ENCODE results near the gene LRRC8D.

The LRRC8D gene

DNA sequence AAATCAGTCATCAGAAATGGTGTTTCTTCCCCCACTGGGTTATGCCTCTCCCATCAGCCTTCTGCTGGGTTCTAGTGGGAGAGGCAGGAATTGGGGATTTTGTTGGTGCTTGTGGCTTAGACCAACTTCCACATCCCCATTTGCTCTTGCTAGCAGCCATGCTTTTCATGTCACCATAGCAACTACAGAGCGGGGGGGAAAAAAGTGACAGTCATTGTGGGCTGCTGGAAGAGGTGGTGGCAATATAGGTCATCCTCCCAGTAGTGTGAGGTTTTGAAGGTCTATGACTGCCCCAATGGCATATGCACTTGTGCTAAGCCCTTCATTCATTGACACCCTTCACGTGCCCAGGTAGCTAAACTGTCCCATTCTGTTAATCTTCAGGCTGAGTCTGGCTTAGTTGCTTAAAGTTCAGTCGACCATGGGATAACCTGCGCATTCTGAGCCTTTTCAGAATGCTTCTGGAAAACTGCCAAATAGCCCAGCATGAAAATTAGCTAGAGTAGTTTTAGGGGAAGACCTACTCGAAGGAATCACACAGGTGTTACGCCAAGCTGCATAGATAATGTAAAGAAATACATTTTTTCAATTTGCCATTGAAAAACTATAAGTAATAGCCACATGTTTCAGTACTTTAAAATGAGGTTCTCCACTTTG lies 120.4 kb downstream of the LRRC8D start:
- no peak for DNase-seq (ENCODE audit: low spot score)

DNA sequence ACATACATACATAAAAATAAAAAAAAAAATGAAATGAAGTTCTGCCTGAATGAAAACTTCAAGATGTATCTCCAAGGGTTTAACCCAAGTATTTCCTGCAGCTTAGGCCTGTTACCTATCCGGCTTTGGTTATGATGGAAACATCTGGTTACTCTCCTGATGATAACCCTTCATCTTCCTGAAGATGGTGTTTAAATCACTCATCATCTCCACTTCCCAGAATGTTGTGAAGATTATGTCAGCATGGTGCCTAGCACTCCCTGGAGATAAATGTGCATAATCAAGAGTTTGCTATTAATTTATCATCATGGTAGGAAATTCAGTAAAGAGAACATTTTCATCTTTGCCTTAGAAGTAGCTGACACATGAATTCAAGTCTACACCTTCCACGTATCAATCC lies 121.2 kb downstream of the LRRC8D start:
- no peak for DNase-seq (ENCODE audit: low spot score)

DNA sequence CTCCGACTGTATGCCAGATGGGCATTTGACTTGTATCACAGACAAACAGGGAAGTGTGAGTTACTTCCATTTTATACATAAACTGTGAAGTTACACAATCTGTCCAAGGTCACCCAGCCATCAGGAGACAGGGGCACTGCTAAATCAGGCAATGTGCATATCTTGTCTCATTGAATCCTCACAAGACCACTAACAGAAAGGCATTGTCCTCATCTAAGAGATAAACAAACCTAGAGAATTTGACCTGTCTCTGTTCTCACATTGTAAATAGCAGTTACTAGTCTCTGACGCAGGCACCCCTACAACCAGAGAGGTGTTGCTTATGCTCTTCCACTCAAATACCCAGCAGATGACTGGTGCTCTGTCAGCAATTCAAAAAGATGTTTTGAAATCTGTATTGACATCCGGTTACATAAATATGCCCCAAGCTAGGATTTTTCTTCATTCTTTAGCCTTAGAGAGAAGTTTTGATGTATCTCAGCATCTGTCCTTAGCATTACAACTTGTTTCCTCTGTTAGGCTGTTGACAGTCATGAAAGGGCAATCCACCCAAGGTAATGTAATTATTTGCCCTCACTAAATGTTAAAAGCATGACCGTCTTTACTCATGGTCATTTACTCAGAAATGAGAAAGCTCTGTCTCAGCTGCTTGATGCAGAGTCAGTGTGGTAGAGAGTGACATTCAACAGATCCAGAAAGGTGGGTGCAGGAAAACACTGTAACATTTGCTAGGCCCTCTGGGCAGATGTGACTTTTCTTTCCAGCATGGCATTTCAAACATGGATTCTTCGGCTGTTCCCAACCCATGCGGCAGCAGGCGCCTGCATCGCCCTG lies 122.2 kb downstream of the LRRC8D start:
- no peak for DNase-seq (ENCODE audit: low spot score)

DNA sequence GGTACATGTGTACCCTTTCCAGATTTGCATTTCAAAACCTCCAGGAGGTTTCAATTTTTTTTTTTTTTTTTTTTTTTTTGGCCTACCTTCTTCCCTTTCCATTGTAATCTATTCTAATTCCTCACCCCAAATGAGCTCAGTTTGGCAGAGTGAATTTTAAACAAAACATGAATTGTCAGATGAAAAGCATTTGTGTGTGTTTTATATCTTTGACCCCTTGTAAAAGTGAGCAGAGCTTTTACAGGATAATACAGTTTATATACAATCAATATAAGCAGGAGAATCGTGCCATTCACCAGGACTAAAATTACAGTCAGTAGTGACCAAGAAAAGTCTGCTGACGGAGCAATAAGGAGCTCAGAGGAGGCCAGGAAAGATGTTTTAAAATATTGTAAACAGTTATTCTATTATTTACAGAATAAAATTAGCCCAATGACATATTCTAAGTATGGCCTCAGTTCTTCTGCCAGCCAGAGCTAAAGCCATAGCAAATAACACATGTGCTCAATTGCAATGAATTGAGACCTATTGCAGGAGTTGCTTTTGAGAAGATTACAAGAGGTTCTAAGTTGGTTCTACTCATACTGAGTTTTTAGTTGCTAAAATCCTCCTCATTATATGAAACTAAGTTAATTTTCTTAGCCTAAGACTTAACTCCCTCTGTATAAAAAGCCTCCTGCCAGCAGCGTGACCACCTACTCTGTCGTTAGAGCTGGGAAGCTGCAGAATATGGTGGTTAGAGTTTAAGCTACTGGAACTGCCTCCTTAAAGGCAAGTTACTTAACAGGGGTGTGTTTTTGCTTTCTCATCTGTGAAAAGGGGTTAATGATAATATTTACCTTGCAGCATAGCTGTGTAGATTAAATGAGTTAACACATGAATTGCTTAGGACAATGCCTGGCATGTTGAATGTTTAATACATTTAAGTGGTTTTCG lies 123.3 kb downstream of the LRRC8D start:
- no peak for DNase-seq (ENCODE audit: low spot score)

DNA sequence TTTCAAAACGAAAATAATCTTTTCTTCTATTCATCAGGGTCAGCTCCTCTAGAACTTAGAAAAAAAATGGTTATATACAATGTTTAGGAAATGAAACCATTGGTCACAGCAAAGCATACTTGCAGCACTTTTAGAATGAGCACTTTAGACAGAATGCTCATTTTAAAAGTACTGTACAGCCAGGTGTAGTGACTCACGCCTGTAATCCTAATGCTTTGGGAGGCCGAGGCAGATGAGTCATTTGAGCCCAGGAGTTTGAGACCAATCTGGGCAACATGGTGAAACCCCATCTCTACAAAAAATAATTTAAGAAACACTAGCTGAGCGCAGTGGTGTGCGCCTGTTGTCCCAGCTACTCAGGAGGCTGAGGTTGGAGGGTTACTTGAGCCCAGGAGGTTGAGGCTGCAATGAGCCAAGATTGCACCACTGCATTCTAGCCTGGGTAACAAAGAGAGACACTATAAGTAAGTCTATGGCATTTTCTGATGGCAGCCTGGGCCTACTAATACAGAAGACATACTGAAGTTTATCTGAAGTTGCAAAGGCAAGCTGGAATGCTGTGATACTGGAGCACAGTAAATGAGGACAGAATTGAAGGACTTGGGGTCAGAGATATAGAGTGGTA lies 125.1 kb downstream of the LRRC8D start:
- no peak for DNase-seq (ENCODE audit: low spot score)

DNA sequence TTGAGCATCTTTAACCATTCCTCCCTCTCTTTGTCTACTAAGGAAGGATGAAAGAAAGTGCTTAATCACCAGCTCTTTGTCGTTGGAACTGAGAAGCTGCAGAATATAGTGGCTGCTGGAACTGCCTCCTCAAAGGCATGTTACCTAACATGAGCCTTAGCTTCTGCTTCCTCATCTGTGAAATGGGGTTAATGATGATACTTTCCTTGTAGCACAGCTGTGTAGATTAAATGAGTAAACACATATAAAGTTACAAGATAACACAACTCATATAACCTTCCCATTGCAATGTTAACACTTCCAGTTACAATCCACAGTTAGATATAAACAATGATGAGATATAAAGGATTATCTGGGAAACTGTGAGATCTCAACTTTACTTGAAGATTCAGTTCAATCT lies 125.7 kb downstream of the LRRC8D start:
- DNase-seq (ENCODE audit: low spot score) = no peak

DNA sequence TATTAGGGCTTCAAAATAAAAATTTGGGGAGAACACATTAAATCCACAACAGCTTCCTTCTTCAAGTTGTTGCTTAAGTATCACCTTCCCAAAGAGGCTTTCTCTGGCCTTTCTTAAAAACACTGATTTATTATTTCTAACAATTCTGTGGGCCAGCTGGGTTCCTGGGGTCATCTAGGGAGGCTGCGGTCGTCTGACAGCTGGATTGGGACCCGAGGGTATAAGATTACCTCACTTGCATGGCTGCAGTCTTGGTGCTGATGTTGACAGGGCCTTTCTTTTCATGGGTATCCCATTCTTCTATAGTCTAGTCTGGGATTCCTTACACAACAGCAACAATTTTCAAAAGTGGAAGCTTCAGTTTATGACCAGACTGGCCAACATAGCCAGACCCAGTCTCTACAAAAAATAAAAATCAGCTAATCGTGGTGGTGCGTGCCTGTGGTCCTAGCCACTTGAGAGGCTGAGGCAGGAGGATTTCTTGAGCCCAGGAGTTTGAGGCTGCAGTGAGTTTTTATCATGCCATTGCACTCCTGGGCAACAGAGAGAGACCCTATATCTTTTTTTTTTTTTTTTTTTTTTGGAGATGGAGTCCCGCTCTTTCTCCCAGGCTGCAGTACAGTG lies 128.0 kb downstream of the LRRC8D start:
- DNase-seq (ENCODE audit: low spot score) = no peak

DNA sequence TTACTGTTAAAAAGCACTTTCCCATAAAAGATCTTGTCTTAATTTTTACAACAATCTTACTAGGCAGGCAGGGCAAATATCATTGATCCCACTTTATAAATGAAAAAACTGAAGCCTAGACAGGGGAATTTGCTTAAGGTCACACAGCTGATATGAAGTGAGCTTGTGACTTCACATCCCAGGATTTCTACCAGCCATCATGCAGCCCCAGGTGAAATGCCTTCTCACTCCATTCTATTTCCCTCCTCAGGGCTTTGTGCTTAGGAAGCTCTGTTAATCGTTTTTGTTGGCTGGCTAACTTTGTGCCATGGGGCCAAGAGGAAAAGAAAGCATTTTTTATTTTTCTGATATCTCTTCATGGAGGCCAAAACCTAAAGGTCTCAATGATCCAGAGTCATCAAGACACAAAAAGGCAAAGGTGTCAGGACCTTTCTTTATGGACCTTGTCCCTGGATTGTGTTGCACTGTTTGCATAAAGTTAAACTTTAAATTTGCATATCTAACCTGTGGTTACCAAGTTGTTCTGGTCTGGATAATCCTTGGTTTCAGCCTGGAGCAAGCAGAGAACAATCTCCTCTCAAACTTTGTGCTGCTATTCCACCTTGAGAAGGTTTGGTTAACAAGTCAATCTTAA lies 129.3 kb downstream of the LRRC8D start:
- DNase-seq (ENCODE audit: low spot score) = no peak

DNA sequence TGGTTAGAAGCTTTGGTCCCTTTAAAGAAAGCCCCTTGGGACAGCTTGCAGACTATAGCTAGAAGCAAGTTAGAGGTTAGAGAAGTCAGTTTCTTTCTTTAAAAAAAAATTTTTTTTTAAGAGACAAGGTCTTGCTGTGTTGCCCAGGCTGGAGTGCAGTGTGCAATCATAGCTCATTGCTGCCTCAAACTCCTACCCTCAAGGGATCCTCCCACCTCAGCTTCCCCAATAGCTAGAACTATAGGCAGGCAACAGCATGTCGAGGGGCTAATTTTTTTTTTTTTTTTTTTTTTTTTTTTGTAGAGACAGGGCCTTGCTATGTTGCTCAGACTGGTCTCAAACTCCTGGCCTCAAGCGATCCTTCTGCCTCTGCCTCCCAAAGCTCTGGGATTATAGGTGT lies 129.9 kb downstream of the LRRC8D start:
- no peak for DNase-seq (ENCODE audit: low spot score)

DNA sequence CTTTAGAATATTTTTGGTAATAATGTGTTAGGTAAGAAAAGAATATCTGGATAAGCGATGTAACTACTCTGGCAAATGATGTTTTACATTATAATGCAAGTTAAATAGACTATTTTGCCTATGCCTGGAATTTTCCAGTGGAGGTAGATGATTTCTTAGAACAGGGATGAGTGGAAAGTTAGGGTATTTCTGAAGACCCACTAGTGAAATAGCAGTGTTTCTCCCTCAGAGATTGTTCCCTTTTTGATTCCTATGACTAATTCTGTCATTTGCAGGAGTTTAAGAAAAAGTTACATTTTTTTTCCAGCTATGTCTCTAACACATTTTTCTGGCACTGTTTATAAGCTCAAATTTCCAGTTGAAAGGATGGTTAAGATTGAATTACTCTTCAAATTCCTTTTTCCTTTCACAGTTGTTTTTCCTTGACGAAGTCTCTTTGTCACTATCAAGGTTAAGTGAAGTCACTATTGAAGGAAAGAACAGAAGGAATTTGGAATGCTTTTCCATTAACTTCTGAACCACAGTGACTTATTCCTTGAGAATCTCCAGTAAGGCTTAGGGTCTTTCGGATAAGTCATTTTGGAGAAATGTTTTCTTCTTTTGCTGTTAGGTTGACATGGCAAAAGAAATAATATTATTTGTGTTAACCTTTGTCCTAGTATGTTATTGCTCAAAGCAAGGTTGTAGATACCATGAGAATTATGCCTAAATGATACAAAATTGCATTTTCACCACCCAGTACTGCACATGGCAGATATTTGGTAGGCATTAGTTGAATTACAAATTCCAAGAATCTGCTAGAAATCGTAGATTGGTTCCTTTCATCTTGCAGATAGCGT lies 131.2 kb downstream of the LRRC8D start:
- DNase-seq (ENCODE audit: low spot score) = no peak

DNA sequence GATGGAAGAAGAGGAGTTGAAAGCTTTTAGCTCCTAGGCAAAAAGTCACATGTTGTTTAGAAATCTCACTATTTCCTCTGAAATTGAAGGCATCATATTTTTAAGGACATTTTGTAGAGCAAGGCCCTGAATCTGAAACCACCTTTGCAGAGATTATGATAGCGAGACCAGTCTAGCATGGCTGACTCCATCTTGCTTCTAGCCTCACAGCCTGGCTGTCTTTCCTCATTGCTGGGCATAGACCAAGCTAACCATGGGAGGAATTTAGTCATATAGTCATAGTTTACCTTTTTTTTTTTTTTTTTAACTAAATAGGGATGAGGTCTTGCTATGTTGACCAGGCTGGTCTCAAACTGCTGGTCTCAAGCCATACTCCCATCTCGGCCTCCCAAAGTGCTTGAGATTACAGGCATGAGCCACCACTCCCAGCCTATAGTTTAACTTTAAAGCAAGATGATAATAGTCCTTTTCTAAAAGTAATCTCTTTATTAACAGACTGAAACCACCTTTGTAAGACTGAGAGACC lies 131.8 kb downstream of the LRRC8D start:
- DNase-seq (ENCODE audit: low spot score) = no peak

DNA sequence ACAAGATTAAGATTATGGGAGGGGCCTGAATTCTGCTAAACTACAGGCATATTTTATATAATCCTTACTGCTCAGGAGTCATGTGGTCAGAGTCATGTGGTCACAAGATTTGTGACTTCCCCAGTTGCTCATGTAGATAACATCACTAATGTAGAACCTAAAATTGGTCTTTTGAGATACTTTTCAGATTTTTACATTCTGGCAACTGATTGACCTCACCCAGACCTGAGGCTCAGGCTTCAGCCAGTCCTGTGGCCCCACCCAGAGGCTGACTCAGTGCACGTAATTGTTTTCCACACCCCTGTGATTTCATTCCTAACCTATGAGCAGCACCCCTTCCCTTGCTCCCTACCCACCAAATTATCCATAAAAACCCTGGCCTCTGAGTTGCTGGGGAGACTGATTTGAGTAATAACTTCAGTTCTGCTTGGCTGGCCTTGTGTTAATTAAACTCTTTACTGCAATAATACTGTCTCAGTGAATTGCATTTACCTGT lies 132.3 kb downstream of the LRRC8D start:
- DNase-seq (ENCODE audit: low spot score) = no peak

DNA sequence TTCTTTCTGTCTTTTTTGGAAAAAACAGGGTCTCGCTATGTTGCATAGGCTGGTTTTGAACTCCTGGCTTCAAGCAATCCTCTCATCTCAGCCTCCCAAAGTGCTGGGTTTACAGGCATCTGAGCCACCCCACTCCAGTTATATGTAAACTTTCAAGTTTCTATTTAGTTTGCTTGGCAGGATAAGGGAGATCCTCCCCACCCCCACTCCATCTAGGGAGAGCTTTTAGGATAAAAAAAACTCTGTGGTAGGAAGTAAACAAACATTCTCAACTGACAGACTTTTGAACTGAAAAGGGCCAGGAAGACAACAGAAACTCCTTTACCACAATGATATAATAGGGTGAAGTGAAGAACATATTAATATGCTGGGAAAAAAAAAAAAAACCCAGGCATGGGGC lies 133.1 kb downstream of the LRRC8D start:
- no peak for DNase-seq (ENCODE audit: low spot score)

DNA sequence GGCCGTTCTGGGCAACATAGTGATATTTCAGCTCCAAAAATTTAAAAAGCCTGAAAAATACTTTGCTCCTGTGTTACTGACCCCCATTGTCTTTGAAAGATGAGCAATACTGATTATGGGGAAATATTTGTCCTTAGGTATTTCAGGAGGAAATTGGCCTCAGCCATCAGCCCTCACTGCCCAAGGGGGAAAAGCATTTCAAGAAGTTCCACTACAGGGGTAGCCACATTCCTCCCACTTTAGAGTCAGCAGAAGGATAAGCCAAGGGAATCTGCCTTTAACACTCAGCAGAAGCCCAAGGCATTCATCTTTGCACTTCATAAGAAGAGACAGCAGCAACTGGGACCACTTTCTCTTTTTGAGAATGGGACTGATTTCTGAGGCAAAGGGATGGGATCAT lies 133.6 kb downstream of the LRRC8D start:
- DNase-seq (ENCODE audit: low spot score) = no peak

DNA sequence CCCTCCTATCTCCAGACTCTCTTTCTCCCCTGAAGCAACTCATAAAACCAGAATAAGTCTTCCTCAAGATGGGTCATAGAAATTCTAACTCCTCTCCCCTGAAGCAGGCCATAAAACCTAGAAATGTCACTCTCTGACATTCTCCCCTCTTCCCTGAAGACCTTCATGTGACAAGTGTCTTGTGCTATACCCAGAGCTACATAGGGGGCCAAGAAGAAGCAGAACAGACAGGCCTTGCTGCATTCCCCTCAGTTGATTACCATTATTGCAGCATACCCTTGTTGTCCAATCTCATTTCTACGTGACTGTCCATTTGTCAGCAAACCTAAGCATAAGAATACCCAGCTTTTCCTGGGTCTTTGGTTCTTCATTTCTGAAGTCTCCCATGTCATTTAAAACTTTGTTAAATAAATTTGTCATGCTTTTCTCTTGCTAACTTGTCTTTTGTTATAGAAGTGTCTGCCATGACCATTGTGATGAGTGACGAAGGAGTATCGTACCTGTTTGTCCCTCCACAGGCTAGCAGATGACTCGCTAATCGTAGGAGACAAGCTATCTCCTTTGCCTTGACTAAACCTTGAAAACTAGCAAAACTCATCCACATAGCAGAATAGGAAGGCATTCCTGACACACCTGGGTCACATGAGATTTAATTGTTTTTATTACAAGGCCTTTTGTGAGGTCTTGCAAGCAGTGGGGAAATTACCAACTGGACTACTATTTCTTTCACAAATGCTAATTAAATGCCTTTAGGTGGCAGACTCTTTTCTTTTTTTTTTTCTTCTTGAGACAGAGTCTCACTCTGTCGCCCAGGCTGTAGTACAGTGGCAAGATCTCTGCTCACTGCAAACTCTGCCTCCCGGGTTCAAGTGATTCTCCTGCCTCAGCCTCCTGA lies 134.7 kb downstream of the LRRC8D start:
- no peak for DNase-seq (ENCODE audit: low spot score)

DNA sequence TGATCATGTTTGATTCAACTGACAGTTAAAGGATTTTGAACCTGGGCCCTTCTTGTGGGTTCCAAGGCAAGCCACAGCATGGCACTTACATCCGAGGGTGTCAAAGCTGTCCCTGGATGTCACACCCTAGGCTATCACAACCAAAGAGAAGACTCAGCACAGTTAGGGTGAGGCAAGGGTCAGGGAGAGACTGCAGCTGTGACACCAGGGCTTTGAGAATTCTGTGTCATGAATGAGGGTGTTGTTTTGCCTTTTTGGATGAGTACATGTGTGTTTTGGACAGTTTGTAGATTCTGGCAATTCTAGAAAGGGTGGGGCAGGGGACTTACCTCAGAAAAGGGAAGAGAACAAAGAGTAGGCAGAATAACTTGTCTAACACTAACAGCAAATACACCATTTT lies 136.3 kb downstream of the LRRC8D start:
- DNase-seq (ENCODE audit: low spot score) = no peak

DNA sequence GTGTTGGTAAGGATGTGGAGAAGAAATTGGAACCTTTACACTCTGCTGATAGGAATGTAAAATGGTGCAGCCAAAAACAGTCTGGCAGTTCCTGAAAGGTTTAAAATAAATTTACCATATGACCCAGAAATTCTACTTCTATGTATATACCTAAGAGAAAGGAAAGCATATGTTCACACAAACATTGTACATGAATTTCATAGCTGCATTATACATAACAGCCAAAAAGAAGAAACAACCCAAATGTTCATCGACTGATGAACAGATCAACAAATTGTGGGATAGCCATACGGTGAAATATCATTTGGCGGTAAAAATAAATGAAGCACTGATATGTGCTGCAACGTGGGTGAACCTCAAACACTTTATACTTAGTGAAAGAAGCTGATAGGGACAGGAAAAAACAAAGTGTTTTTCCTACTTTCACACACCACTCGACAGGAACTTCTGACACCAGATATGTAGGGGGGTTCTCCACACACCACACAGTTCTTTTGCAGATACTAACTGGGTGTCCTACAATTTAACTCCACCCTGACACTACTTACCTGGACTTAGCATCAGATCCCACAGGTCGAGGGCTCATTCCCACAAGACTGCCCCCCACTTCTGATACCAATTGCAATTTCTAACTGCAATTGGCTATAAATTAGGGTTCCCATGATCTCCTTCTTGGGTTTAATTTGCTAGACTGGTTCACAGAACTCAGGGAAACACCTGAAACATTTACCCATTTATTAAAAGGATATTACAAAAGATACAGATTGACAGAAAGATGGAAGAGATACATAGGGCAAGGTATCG lies 138.2 kb downstream of the LRRC8D start:
- DNase-seq (ENCODE audit: low spot score) = no peak

DNA sequence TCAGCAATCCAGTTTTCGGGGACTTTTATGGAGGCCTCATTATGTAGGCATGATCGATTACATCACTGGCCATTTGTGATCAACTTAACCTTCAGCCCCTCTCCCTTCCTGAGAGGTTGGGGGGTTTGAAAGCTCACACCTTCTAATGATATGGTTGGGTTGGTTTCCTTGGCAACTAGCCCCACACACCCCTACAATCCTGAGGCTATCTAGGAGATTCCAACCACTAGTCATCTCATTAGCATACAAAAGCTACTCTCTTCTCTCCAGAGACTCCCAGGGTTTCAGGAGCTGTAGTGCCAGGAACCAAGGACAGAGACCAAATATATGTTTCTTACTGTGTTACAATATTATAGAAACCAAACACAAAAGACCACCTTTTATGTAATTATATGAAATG lies 138.9 kb downstream of the LRRC8D start:
- no peak for DNase-seq (ENCODE audit: low spot score)
